NCI-H146 treated with DMSO at 0.1 percent for 48 hours (cell line): ENCODE results near the gene OR2T10.
A peak's percentile ranks its signal among the peaks of the same experiment; 100 is the strongest.
"Not testable (repeated sequence)": the region's sequence is repeated elsewhere in the genome, so short reads cannot be mapped to it uniquely, and the experiment has no call there.

Experiments used
- DNase-seq: peaks from one replicate; lab custom pipeline; 2025; ENCODE audit not compliant: unreplicated experiment; lab: John Stamatoyannopoulos, UW

OR2T10 gene

GRCh38 chr1:248597589-248597988, at the start of gene OR2T10:
TSS of gene OR2T10 (minus strand) at chr1:248597700. CDS start at chr1:248593768, 3,932 bp downstream.
- no peak for DNase-seq

- not testable (repeated sequence) for DNase-seq
Measured at GRCh38 chr1:248645178-248645577, 47.7 kb upstream of the OR2T10 start, which contains the start of gene OR2T35. TSS of gene OR2T35 (minus strand) at chr1:248645278. CDS start at chr1:248639258, 6,020 bp downstream.

- not testable (repeated sequence) for DNase-seq
Measured at GRCh38 chr1:248642971-248643651, 45.6 kb upstream of the OR2T10 start.

- not testable (repeated sequence) for DNase-seq
Measured at GRCh38 chr1:248641583-248641982, 44.1 kb upstream of the OR2T10 start.

GRCh38 chr1:248640906-248641305, 43.4 kb upstream of the OR2T10 start:
- not testable (repeated sequence) for DNase-seq

- DNase-seq: not testable (repeated sequence)
Measured at GRCh38 chr1:248639652-248640051, 42.2 kb upstream of the OR2T10 start.

- not testable (repeated sequence) for DNase-seq
Measured at GRCh38 chr1:248636612-248637011, 39.1 kb upstream of the OR2T10 start.

GRCh38 chr1:248634991-248635390, 37.5 kb upstream of the OR2T10 start, which contains the start of gene OR2T11:
TSS of gene OR2T11 (minus strand) at chr1:248635091. CDS start at chr1:248627128, 7,963 bp downstream.
- DNase-seq: not testable (repeated sequence)

- no peak for DNase-seq
Measured at GRCh38 chr1:248631354-248632008, 34.0 kb upstream of the OR2T10 start.

GRCh38 chr1:248630551-248630950, 33.1 kb upstream of the OR2T10 start:
- DNase-seq: no peak

GRCh38 chr1:248627971-248628844, 30.7 kb upstream of the OR2T10 start:
- DNase-seq: no peak

GRCh38 chr1:248625971-248626370, 28.5 kb upstream of the OR2T10 start:
- DNase-seq: no peak

GRCh38 chr1:248625166-248625565, 27.7 kb upstream of the OR2T10 start:
- DNase-seq: no peak

GRCh38 chr1:248622570-248623001, 25.1 kb upstream of the OR2T10 start:
- DNase-seq: peak; percentile 9

GRCh38 chr1:248621770-248622169, 24.3 kb upstream of the OR2T10 start:
- no peak for DNase-seq

- DNase-seq: no peak
Measured at GRCh38 chr1:248618878-248619277, 21.4 kb upstream of the OR2T10 start.

- DNase-seq: no peak
Measured at GRCh38 chr1:248618119-248618518, 20.6 kb upstream of the OR2T10 start.

GRCh38 chr1:248613742-248614141, 16.2 kb upstream of the OR2T10 start:
- DNase-seq: no peak

- DNase-seq: no peak
Measured at GRCh38 chr1:248611883-248612414, 14.4 kb upstream of the OR2T10 start.

GRCh38 chr1:248610301-248610700, 12.8 kb upstream of the OR2T10 start:
- DNase-seq: no peak

GRCh38 chr1:248599396-248599795, 1.9 kb upstream of the OR2T10 start:
- no peak for DNase-seq
